Natural killer cell treated with Interleukin-12 subunit alpha and Interleukin-12 subunit beta and Interleukin-15 and Interleukin-18, amount 100 ng/mL, for 72 hours (primary cell): ENCODE results near the gene ASB6. TPM values are rescaled to one million over a fixed set of nuclear protein-coding genes. Genes with fewer than 3 reads are reported as not detected.
"Not testable (repeated sequence)": the region's sequence is repeated elsewhere in the genome, so short reads cannot be mapped to it uniquely, and the experiment has no call there.

Source experiments
- ATAC-seq, 2 donors: fragments of 150-1000 bp; cut with Tn5 transposase in 1 of 2; sonication (Bioruptor Pico), chemical (Tn5 transposase) in 1 of 2; 2 replicates each; pipeline ENCODE4 v1.10.0; 2021
- DNase-seq: peaks from one replicate; pipeline ENCODE4 v3.0.0; 2022; ENCODE audit warnings: low spot score
- H3K27ac Mint-ChIP-seq, 2 donors: 1 replicate in 1 of 2; 2 replicates in 1 of 2; pipeline ENCODE4 v1.8.0; 2022; ENCODE audit warnings: mixed read lengths in 2 of 2, mild to moderate bottlenecking in 1 of 2, moderate library complexity in 1 of 2
- H3K27me3 Mint-ChIP-seq, 2 donors: 1 replicate in 1 of 2; 2 replicates in 1 of 2; pipeline ENCODE4 v1.8.0; 2022; ENCODE audit warnings: mixed read lengths in 2 of 2
- H3K36me3 Mint-ChIP-seq: one replicate; pipeline ENCODE4 v1.8.0; 2022; ENCODE audit warnings: mixed read lengths
- H3K4me1 Mint-ChIP-seq, 2 donors: 1 replicate in 1 of 2; 2 replicates in 1 of 2; pipeline ENCODE4 v1.8.0; 2022; ENCODE audit warnings: low read depth in 2 of 2, mixed read lengths in 2 of 2, mild to moderate bottlenecking in 1 of 2
- H3K4me3 Mint-ChIP-seq: one replicate; pipeline ENCODE4 v1.8.0; 2022; ENCODE audit warnings: mixed read lengths
- H3K9me3 Mint-ChIP-seq: 2 replicates; pipeline ENCODE4 v1.8.0; 2022; ENCODE audit warnings: mixed read lengths
- total RNA-seq, 2 donors: library from RNA; stranded (reverse); gene quantifications; one replicate each; pipeline ENCODE4 v1.2.3, GENCODE V29; 2022

ASB6 gene
- total RNA-seq, 2 donors from 2014 or later, result 31.0 to 42.5 TPM

GRCh38 chr9:129674229-129674628, 32.3 kb upstream of the ASB6 start:
- Mint-ChIP-seq H3K4me1 (no peaks in the 10 kb centered on the region), H3K4me3 (no peak overlapping the region), H3K27ac (no peak overlapping the region)

GRCh38 chr9:129673602-129674001, 31.7 kb upstream of the ASB6 start:
- Mint-ChIP-seq H3K27ac (no peak overlapping the region), H3K36me3 (no peaks in the 10 kb centered on the region), H3K4me1 (no peaks in the 10 kb centered on the region), H3K9me3 (no peaks in the 10 kb centered on the region), H3K27me3 (peaks cover 6 to 14% of the 10 kb centered on the region in 2 donors), H3K4me3 (no peak overlapping the region)
- ATAC-seq, result no peak
- DNase-seq, result no peak

More at GRCh38 chr9:129674229-129674628, 32.3 kb upstream of the ASB6 start:
- H3K9me3 Mint-ChIP-seq, result no peaks in the 10 kb centered on the region
- ATAC-seq (no peak), DNase-seq (no peak)
- H3K27me3 Mint-ChIP-seq, result peaks cover 6 to 14% of the 10 kb centered on the region in 2 donors
- H3K36me3 Mint-ChIP-seq, result no peaks in the 10 kb centered on the region

GRCh38 chr9:129672702-129673101, 30.8 kb upstream of the ASB6 start:
- peaks cover 6 to 10% of the 10 kb centered on the region in 2 donors for H3K27me3 Mint-ChIP-seq
- no peak for DNase-seq
- no peaks in the 10 kb centered on the region for H3K9me3 Mint-ChIP-seq
- no peak overlapping the region for H3K27ac Mint-ChIP-seq
- no peaks in the 10 kb centered on the region for H3K36me3 Mint-ChIP-seq
- no peak for ATAC-seq
- H3K4me1 Mint-ChIP-seq, result no peaks in the 10 kb centered on the region
- H3K4me3 Mint-ChIP-seq, result no peak overlapping the region

- Mint-ChIP-seq H3K27me3 (peaks cover 0 to 9% of the 10 kb centered on the region in 2 donors), H3K9me3 (no peaks in the 10 kb centered on the region), H3K4me3 (no peak overlapping the region), H3K36me3 (no peaks in the 10 kb centered on the region), H3K4me1 (no peaks in the 10 kb centered on the region), H3K27ac (no peak overlapping the region)
- ATAC-seq (no peak), DNase-seq (no peak)
These were observed 29.6 kb upstream of the ASB6 start for GRCh38 chr9:129671519-129671918.

- DNase-seq (no peak), ATAC-seq (no peak)
- H3K9me3 Mint-ChIP-seq, result no peaks in the 10 kb centered on the region
- H3K36me3 Mint-ChIP-seq, result no peaks in the 10 kb centered on the region
- no peaks in the 10 kb centered on the region for H3K4me1 Mint-ChIP-seq
- no peak overlapping the region for H3K4me3 Mint-ChIP-seq
- no peak overlapping the region for H3K27ac Mint-ChIP-seq
- H3K27me3 Mint-ChIP-seq, result peaks cover 0 to 9% of the 10 kb centered on the region in 2 donors
These were observed 29.1 kb upstream of the ASB6 start for GRCh38 chr9:129671065-129671464.

- DNase-seq (no peak), ATAC-seq (no peak)
- H3K9me3 Mint-ChIP-seq, result no peaks in the 10 kb centered on the region
- H3K27me3 Mint-ChIP-seq, result peaks cover 0 to 9% of the 10 kb centered on the region in 2 donors
- no peak overlapping the region for H3K27ac Mint-ChIP-seq
- H3K4me1 Mint-ChIP-seq, result peaks cover 0 to under 1% of the 10 kb centered on the region in 2 donors
- H3K36me3 Mint-ChIP-seq, result no peaks in the 10 kb centered on the region
- no peak overlapping the region for H3K4me3 Mint-ChIP-seq
These were observed 28.0 kb upstream of the ASB6 start for GRCh38 chr9:129669946-129670345.

- no peak for ATAC-seq
- no peak overlapping the region for H3K4me3 Mint-ChIP-seq
- peaks cover 0 to 4% of the 10 kb centered on the region in 2 donors for H3K4me1 Mint-ChIP-seq
- H3K27ac Mint-ChIP-seq, result no peak overlapping the region
- no peaks in the 10 kb centered on the region for H3K9me3 Mint-ChIP-seq
- no peak for DNase-seq
- H3K36me3 Mint-ChIP-seq, result no peaks in the 10 kb centered on the region
- peaks cover 0 to 11% of the 10 kb centered on the region in 2 donors for H3K27me3 Mint-ChIP-seq
These were observed 27.3 kb upstream of the ASB6 start for GRCh38 chr9:129669141-129669718.

GRCh38 chr9:129667850-129668249, 25.9 kb upstream of the ASB6 start:
- ATAC-seq (peak; percentile 11 to 12), DNase-seq (no peak)
- Mint-ChIP-seq H3K27me3 (peaks cover 0 to 11% of the 10 kb centered on the region in 2 donors), H3K9me3 (no peaks in the 10 kb centered on the region), H3K36me3 (no peaks in the 10 kb centered on the region), H3K4me3 (no peak overlapping the region), H3K4me1 (peaks cover 0 to 4% of the 10 kb centered on the region in 2 donors), H3K27ac (no peak overlapping the region)

- Mint-ChIP-seq H3K27me3 (peaks cover 0 to 8% of the 10 kb centered on the region in 2 donors), H3K4me3 (no peak overlapping the region), H3K27ac (no peak overlapping the region), H3K4me1 (peaks cover 0 to 4% of the 10 kb centered on the region in 2 donors), H3K9me3 (no peaks in the 10 kb centered on the region), H3K36me3 (no peaks in the 10 kb centered on the region)
- peak in 1 of 2 donors; percentile 5 for ATAC-seq
- DNase-seq, result no peak
These were observed 25.4 kb upstream of the ASB6 start for GRCh38 chr9:129667378-129667777.

GRCh38 chr9:129666575-129666974, 24.6 kb upstream of the ASB6 start:
- no peak for ATAC-seq
- H3K4me3 Mint-ChIP-seq, result no peak overlapping the region

GRCh38 chr9:129665814-129666520, 24.0 kb upstream of the ASB6 start:
- Mint-ChIP-seq H3K9me3 (no peaks in the 10 kb centered on the region), H3K36me3 (no peaks in the 10 kb centered on the region), H3K4me3 (no peak overlapping the region), H3K4me1 (peaks cover 0 to 4% of the 10 kb centered on the region in 2 donors), H3K27ac (no peak overlapping the region), H3K27me3 (peaks cover 0 to 8% of the 10 kb centered on the region in 2 donors)
- DNase-seq (no peak), ATAC-seq (peak in 1 of 2 donors; percentile 20)

More at GRCh38 chr9:129666575-129666974, 24.6 kb upstream of the ASB6 start:
- Mint-ChIP-seq H3K27ac (no peak overlapping the region), H3K36me3 (no peaks in the 10 kb centered on the region), H3K27me3 (peaks cover 0 to 8% of the 10 kb centered on the region in 2 donors), H3K4me1 (peaks cover 0 to 4% of the 10 kb centered on the region in 2 donors), H3K9me3 (no peaks in the 10 kb centered on the region)
- no peak for DNase-seq

- H3K4me3 Mint-ChIP-seq, result peak within 1 kb of the TSS; percentile 71
- ATAC-seq, result peak; percentile 31 to 56
- DNase-seq, result no peak
- peaks cover 0 to 4% of the 10 kb centered on the region in 2 donors for H3K4me1 Mint-ChIP-seq
- peaks cover 0 to 8% of the 10 kb centered on the region in 2 donors for H3K27me3 Mint-ChIP-seq
- H3K36me3 Mint-ChIP-seq, result no peaks in the 10 kb centered on the region
- no peaks in the 10 kb centered on the region for H3K9me3 Mint-ChIP-seq
- no peak within 1 kb of the TSS for H3K27ac Mint-ChIP-seq
These were observed 23.4 kb upstream of the ASB6 start, which contains the start of gene PRRX2 for GRCh38 chr9:129665389-129665775. Gene PRRX2, plus strand, starts transcription at chr9:129665647. Its CDS starts 221 bp downstream, at chr9:129665868.

GRCh38 chr9:129664746-129665388, 22.9 kb upstream of the ASB6 start:
- H3K27me3 Mint-ChIP-seq, result peaks cover 0 to 7% of the 10 kb centered on the region in 2 donors
- no peak overlapping the region for H3K27ac Mint-ChIP-seq
- H3K4me1 Mint-ChIP-seq, result peaks cover 0 to 4% of the 10 kb centered on the region in 2 donors
- DNase-seq (no peak), ATAC-seq (no peak)
- H3K9me3 Mint-ChIP-seq, result no peaks in the 10 kb centered on the region
- no peaks in the 10 kb centered on the region for H3K36me3 Mint-ChIP-seq
- peak overlapping the region; percentile 71 for H3K4me3 Mint-ChIP-seq

GRCh38 chr9:129662239-129662638, 20.3 kb upstream of the ASB6 start:
- H3K9me3 Mint-ChIP-seq, H3K27ac Mint-ChIP-seq, H3K27me3 Mint-ChIP-seq, H3K4me1 Mint-ChIP-seq, ATAC-seq, H3K36me3 Mint-ChIP-seq, H3K4me3 Mint-ChIP-seq, DNase-seq: not testable (repeated sequence)
